IMR-90 (cell line): Measurements from ENCODE around the gene NBPF3. TPM values are rescaled to one million over a fixed set of nuclear protein-coding genes. Genes with fewer than 3 reads are reported as not detected.

Experiments
- ATAC-seq: fragments of 200-7000 bp; cut with Tn5 transposase; 2 replicates; pipeline ENCODE4 v1.9.1; 2020; ENCODE audit warnings: low read depth, mild to moderate bottlenecking, moderate library complexity
- BruUV-seq: library from RNA; stranded (reverse); fragments of 400-500 nt; replicated peaks from 2 replicates; lab custom pipeline; 2021; lab: Mats Ljungman, UMichigan
- CTCF ChIA-PET: fragments of 300-600 bp; formaldehyde crosslinking; extraction: SDS; loops from one replicate; lab custom pipeline; 2021; ENCODE audit warnings: antibody characterized with exemption; lab: Yijun Ruan, JAX
- POLR2A ChIA-PET: fragments of 300-600 bp; sonication (Branson Sonifier 250); formaldehyde crosslinking; loops from one replicate; lab custom pipeline; 2022; ENCODE audit warnings: antibody characterized with exemption; ENCODE audit not compliant: unreplicated experiment; lab: Charles Lee
- DNase-seq: peaks from one replicate; pipeline ENCODE4 v3.0.0; 2013
- H2AFZ ChIP-seq: replicated peaks from 2 replicates; pipeline ENCODE3; 2013; ENCODE audit warnings: low read length, mild to moderate bottlenecking; ENCODE audit not compliant: poor library complexity
- H2AK5ac ChIP-seq: 2 replicates; pipeline ENCODE4 v1.6.1; 2013; ENCODE audit warnings: low read depth, low read length, inconsistent platforms
- H2AK9ac ChIP-seq: replicated peaks from 2 replicates; pipeline ENCODE3; 2013; ENCODE audit warnings: mild to moderate bottlenecking, low read depth, low read length, moderate library complexity; ENCODE audit not compliant: poor library complexity
- H2BK120ac ChIP-seq: 2 replicates; pipeline ENCODE4 v1.6.1; 2013; ENCODE audit warnings: low read depth, low read length, inconsistent platforms
- H2BK15ac ChIP-seq: 3 replicates; pipeline ENCODE4 v1.6.1; 2013; ENCODE audit warnings: low read depth, low read length, inconsistent platforms
- H2BK20ac ChIP-seq: 2 replicates; pipeline ENCODE4 v1.6.1; 2013; ENCODE audit warnings: low read depth, mild to moderate bottlenecking, inconsistent platforms, low read length, moderate library complexity
- H2BK5ac ChIP-seq: 2 replicates; pipeline ENCODE4 v1.6.1; 2013; ENCODE audit warnings: mild to moderate bottlenecking, low read depth, low read length, inconsistent platforms; ENCODE audit not compliant: poor library complexity, severe bottlenecking
- H3K14ac ChIP-seq: replicated peaks from 2 replicates; pipeline ENCODE4 v1.6.1; 2013; ENCODE audit warnings: low read depth, low read length, inconsistent platforms
- H3K18ac ChIP-seq: 2 replicates; pipeline ENCODE4 v1.6.1; 2013; ENCODE audit warnings: low read depth, low read length, control low read depth
- H3K23ac ChIP-seq: 2 replicates; pipeline ENCODE4 v1.6.1; 2013; ENCODE audit warnings: low read depth, low read length, inconsistent platforms
- H3K27ac ChIP-seq: 2 replicates; pipeline ENCODE4 v1.5.1; 2013; ENCODE audit warnings: mild to moderate bottlenecking, control low read depth, low read length; ENCODE audit not compliant: insufficient read depth
- H3K27me3 ChIP-seq: 2 replicates; pipeline ENCODE4 v1.6.1; 2013; ENCODE audit warnings: low read length; ENCODE audit not compliant: control insufficient read depth, insufficient read depth
- H3K36me3 ChIP-seq: 2 replicates; pipeline ENCODE4 v1.6.1; 2013; ENCODE audit warnings: low read length, mixed read lengths; ENCODE audit not compliant: control insufficient read depth, insufficient read depth
- H3K4ac ChIP-seq: 2 replicates; pipeline ENCODE4 v1.6.1; 2013; ENCODE audit warnings: low read depth, low read length, inconsistent platforms
- H3K4me1 ChIP-seq: 2 replicates; pipeline ENCODE4 v1.6.1; 2013; ENCODE audit warnings: low read length, mixed read lengths; ENCODE audit not compliant: control insufficient read depth, insufficient read depth
- H3K4me2 ChIP-seq: 2 replicates; pipeline ENCODE4 v1.6.1; 2013; ENCODE audit warnings: low read depth, mild to moderate bottlenecking, control low read depth, low read length, moderate library complexity
- H3K4me3 ChIP-seq: 2 replicates; pipeline ENCODE4 v1.5.1; 2013; ENCODE audit warnings: low read depth, mild to moderate bottlenecking, control low read depth, low read length, moderate library complexity; ENCODE audit not compliant: insufficient read depth
- H3K56ac ChIP-seq: 2 replicates; pipeline ENCODE4 v1.6.1; 2013; ENCODE audit warnings: low read length, inconsistent platforms; ENCODE audit not compliant: insufficient read depth; ENCODE audit errors: extremely low read depth
- H3K79me1 ChIP-seq, 2 experiments: 2 replicates each; pipeline ENCODE4 v1.6.1; 2013; ENCODE audit warnings: low read length in 2 of 2, inconsistent platforms in 1 of 2, low read depth in 1 of 2
- H3K9ac ChIP-seq: 2 replicates; pipeline ENCODE4 v1.6.1; 2013; ENCODE audit warnings: low read depth, low read length, control low read depth
- H3K9me1 ChIP-seq: 2 replicates; pipeline ENCODE4 v1.6.1; 2013; ENCODE audit warnings: low read length, inconsistent platforms; ENCODE audit not compliant: insufficient read depth
- H3K9me3 ChIP-seq: 2 replicates; pipeline ENCODE4 v1.6.1; 2013; ENCODE audit warnings: low read length; ENCODE audit not compliant: control insufficient read depth, insufficient read depth
- H4K20me1 ChIP-seq: 2 replicates; pipeline ENCODE4 v1.6.1; 2013; ENCODE audit warnings: low read length, inconsistent platforms; ENCODE audit not compliant: insufficient read depth
- H4K5ac ChIP-seq: 2 replicates; pipeline ENCODE4 v1.6.1; 2013; ENCODE audit warnings: mild to moderate bottlenecking, low read depth, low read length, control low read depth
- H4K8ac ChIP-seq, 2 experiments: 2 replicates each; pipeline ENCODE4 v1.6.1; 2013; ENCODE audit warnings: low read depth in 2 of 2, low read length in 2 of 2, control low read depth in 1 of 2, inconsistent platforms in 1 of 2
- H4K91ac ChIP-seq: 2 replicates; pipeline ENCODE4 v1.6.1; 2013; ENCODE audit warnings: low read depth, low read length, inconsistent platforms; ENCODE audit not compliant: insufficient read depth
- CHD1 ChIP-seq: IDR thresholded peaks from 2 replicates; pipeline ENCODE4 v1.6.1; 2012; ENCODE audit warnings: low read depth, low read length, improper control_type of control experiment
- CTCF ChIP-seq: conservative IDR thresholded peaks from 2 replicates; pipeline ENCODE4 v1.5.1; 2012; ENCODE audit warnings: mild to moderate bottlenecking, low read depth, low read length, improper control_type of control experiment
- FOS ChIP-seq: fragments of 150-350 bp; IDR thresholded peaks from 2 replicates; pipeline ENCODE4 v1.6.1; 2016; ENCODE audit warnings: low read depth, low read length
- MAFK ChIP-seq: IDR thresholded peaks from 2 replicates; pipeline ENCODE4 v1.6.1; 2012; ENCODE audit warnings: low read depth, low read length, improper control_type of control experiment
- MAZ ChIP-seq: IDR thresholded peaks from 2 replicates; pipeline ENCODE4 v1.6.1; 2012; ENCODE audit warnings: low read depth, mild to moderate bottlenecking, low read length, improper control_type of control experiment, moderate library complexity, borderline replicate concordance
- MXI1 ChIP-seq: IDR thresholded peaks from 2 replicates; pipeline ENCODE4 v1.6.1; 2012; ENCODE audit warnings: low read depth, mild to moderate bottlenecking, low read length, moderate library complexity, borderline replicate concordance
- NFE2L2 ChIP-seq: fragments of 150-350 bp; IDR thresholded peaks from 2 replicates; pipeline ENCODE4 v1.6.1; 2016; ENCODE audit warnings: low read depth, mild to moderate bottlenecking, low read length
- POLR2A ChIP-seq: IDR thresholded peaks from 2 replicates; pipeline ENCODE4 v1.6.1; 2012; ENCODE audit warnings: mild to moderate bottlenecking, low read depth, low read length
- RAD21 ChIP-seq: IDR thresholded peaks from 2 replicates; pipeline ENCODE4 v1.6.1; 2012; ENCODE audit warnings: low read length, improper control_type of control experiment
- RCOR1 ChIP-seq: IDR thresholded peaks from 2 replicates; pipeline ENCODE4 v1.6.1; 2012; ENCODE audit warnings: mild to moderate bottlenecking, low read length, improper control_type of control experiment; ENCODE audit not compliant: insufficient replicate concordance
- RFX5 ChIP-seq: IDR thresholded peaks from 2 replicates; pipeline ENCODE4 v1.8.0; 2012; ENCODE audit warnings: low read depth, mild to moderate bottlenecking, low read length, moderate library complexity
- SMC3 ChIP-seq: fragments of 150-350 bp; IDR thresholded peaks from 2 replicates; pipeline ENCODE4 v1.6.1; 2016; ENCODE audit warnings: low read depth, mild to moderate bottlenecking, antibody characterized with exemption, low read length, moderate library complexity
- WGBS, 2 experiments: methylation state at CpG; one replicate each; pipeline versions ENCODE4 v1.1.5 to v1.1.7; 2013; ENCODE audit warnings: missing lambda C conversion rate in 2 of 2; ENCODE audit not compliant: insufficient read length in 1 of 2; ENCODE audit errors: extremely low coverage in 2 of 2; 5-methylcytosine and 5-hydroxymethylcytosine counted together
- dilution Hi-C: fragments of 300-500 bp; cut with HindIII; formaldehyde crosslinking; loops from one replicate; pipeline ENCODE4 v1.14.3; 2018; ENCODE audit warnings: low sequenced_read_pairs; ENCODE audit not compliant: unreplicated experiment
- in situ Hi-C: fragments of 300-500 bp; cut with MboI; formaldehyde crosslinking; loops from 3 replicates; pipeline ENCODE4 v1.14.3; 2019; ENCODE audit warnings: low sequenced_read_pairs, inconsistent platforms, mixed read lengths
- intact Hi-C: fragments of 100-400 bp; cut with micrococcal nuclease; formaldehyde crosslinking; loops from 2 replicates; pipeline ENCODE4 v1.10.0; 2022
- polyA plus RNA-seq, 3 experiments: library from polyadenylated mRNA; depleted of rRNA; stranded (reverse); fragments of >200 nt; gene quantifications; 2 replicates each; pipeline ENCODE4 v1.2.3, GENCODE V29; 2012; ENCODE audit warnings: low replicate concordance in 1 of 3
- total RNA-seq: library from RNA; depleted of rRNA; stranded (reverse); fragments of >200 nt; gene quantifications from 2 replicates; pipeline ENCODE4 v1.2.3, GENCODE V29; 2012
- TF ChIP-seq, protein P1 (sequence below): fragments of 150-350 bp; IDR thresholded peaks from 2 replicates; pipeline ENCODE4 v1.6.1; 2016; ENCODE audit warnings: low read depth, mild to moderate bottlenecking, low read length, moderate library complexity, borderline replicate concordance

NBPF3 gene
- total and polyA plus RNA-seq, 2 of the 4 experiments (the other 2 are of a cell fraction) = 8.7 to 18.8 TPM

- H4K5ac ChIP-seq = no peak overlapping the region
- intact Hi-C loops (no loop called here), dilution Hi-C loops (no loop called here), in situ Hi-C loops (no loop called here)
- H2BK5ac ChIP-seq = no peak overlapping the region
- H2AFZ ChIP-seq = no peak overlapping the region
- H2BK120ac ChIP-seq = no peak overlapping the region
- H3K14ac ChIP-seq = no peak overlapping the region
- no peak overlapping the region for H3K4me3 ChIP-seq
- 82% methylated on average over 5 of the region's 8 CpGs; no CpG with 5 or more reads in 1 of the 2 experiments for WGBS, 2 experiments
- H3K27me3 ChIP-seq = peaks cover 1% of the 10 kb centered on the region; the same call in 1 of the 2 replicates
- H3K18ac ChIP-seq = no peak overlapping the region
- no peak overlapping the region for H3K56ac ChIP-seq
- no peak overlapping the region for H4K8ac ChIP-seq
- H2BK15ac ChIP-seq = no peak overlapping the region
- no peaks in the 10 kb centered on the region for H3K9me3 ChIP-seq
- H2BK20ac ChIP-seq = no peak overlapping the region
- DNase-seq (no peak), ATAC-seq (no peak)
- H2AK9ac ChIP-seq = no peak overlapping the region
- no peak overlapping the region for H3K9ac ChIP-seq
- H2AK5ac ChIP-seq = no peak overlapping the region
- no peak overlapping the region for H3K4me2 ChIP-seq
- no peak overlapping the region for H4K91ac ChIP-seq
- ChIA-PET POLR2A (no interaction called here), CTCF (no interaction called here)
- BruUV-seq = no TSS peak
- no peaks in the 10 kb centered on the region for H3K9me1 ChIP-seq
- H4K20me1 ChIP-seq = no peaks in the 10 kb centered on the region
- no peak overlapping the region for H3K27ac ChIP-seq
- no peaks in the 10 kb centered on the region for H3K79me1 ChIP-seq
- TF ChIP-seq NFE2L2 = no peak
- TF ChIP-seq CHD1 = no peak
- no peak for TF ChIP-seq RFX5
- TF ChIP-seq SMC3 = no peak
- TF ChIP-seq CTCF = no peak
- TF ChIP-seq, protein P1, sequence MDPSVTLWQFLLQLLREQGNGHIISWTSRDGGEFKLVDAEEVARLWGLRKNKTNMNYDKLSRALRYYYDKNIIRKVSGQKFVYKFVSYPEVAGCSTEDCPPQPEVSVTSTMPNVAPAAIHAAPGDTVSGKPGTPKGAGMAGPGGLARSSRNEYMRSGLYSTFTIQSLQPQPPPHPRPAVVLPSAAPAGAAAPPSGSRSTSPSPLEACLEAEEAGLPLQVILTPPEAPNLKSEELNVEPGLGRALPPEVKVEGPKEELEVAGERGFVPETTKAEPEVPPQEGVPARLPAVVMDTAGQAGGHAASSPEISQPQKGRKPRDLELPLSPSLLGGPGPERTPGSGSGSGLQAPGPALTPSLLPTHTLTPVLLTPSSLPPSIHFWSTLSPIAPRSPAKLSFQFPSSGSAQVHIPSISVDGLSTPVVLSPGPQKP = no peak
- no peak for TF ChIP-seq RCOR1
- TF ChIP-seq POLR2A = no peak
- TF ChIP-seq RAD21 = no peak
- no peak for TF ChIP-seq MAZ
- TF ChIP-seq MAFK = no peak
- TF ChIP-seq FOS = no peak
- TF ChIP-seq MXI1 = no peak
- H3K23ac ChIP-seq = no peak overlapping the region
- H3K36me3 ChIP-seq = no peaks in the 10 kb centered on the region
- H3K4me1 ChIP-seq = no peaks in the 10 kb centered on the region; the same call in 1 of the 2 replicates
- H3K4ac ChIP-seq = no peak overlapping the region
Measured at GRCh38 chr1:21434394-21434793, 5.5 kb upstream of the NBPF3 start.
